GM12878 (cell line): ENCODE results near the gene LHFPL3. TPM values are rescaled to one million over a fixed set of nuclear protein-coding genes. Genes with fewer than 3 reads are reported as not detected.

Source experiments
- CHD4 ChIP-seq: fragments of 200-600 bp; sonication (generic); IDR thresholded peaks from 2 replicates; pipeline ENCODE4 v1.6.1; 2016; ENCODE audit warnings: mild to moderate bottlenecking
- CTCF ChIP-seq, 3 experiments: IDR thresholded peaks in 2 of 3; conservative IDR thresholded peaks in 1 of 3; 2 replicates each; pipeline ENCODE4 v1.5.1; 2011; ENCODE audit warnings: low read depth in 3 of 3, low read length in 3 of 3, mild to moderate bottlenecking in 3 of 3, control low read depth in 2 of 3, moderate library complexity in 2 of 3, inconsistent platforms in 1 of 3, mixed read lengths in 1 of 3; ENCODE audit not compliant: control insufficient read depth in 2 of 3, insufficient read depth in 1 of 3; ENCODE audit errors: extremely low read depth in 1 of 3
- EED ChIP-seq: sonication (generic); IDR thresholded peaks from 2 replicates; pipeline ENCODE4 v1.6.1; 2016; ENCODE audit warnings: antibody characterized with exemption, low read depth
- EGR1 ChIP-seq, 2 experiments: IDR thresholded peaks; 1 replicate in 1 of 2; 2 replicates in 1 of 2; pipeline ENCODE4 v1.6.1; 2011 to 2012; ENCODE audit warnings: low read depth in 2 of 2, low read length in 2 of 2, borderline replicate concordance in 1 of 2, mild to moderate bottlenecking in 1 of 2, moderate library complexity in 1 of 2
- ESRRA ChIP-seq: IDR thresholded peaks from 2 replicates; pipeline ENCODE4 v1.6.1; 2012; ENCODE audit warnings: mild to moderate bottlenecking, low read length, improper control_type of control experiment
- IRF3 ChIP-seq: fragments of 450-650 bp; IDR thresholded peaks from 2 replicates; pipeline ENCODE4 v1.6.1; 2014; ENCODE audit warnings: mild to moderate bottlenecking
- JUNB ChIP-seq: IDR thresholded peaks from 2 replicates; pipeline ENCODE4 v1.6.1; 2016; ENCODE audit warnings: antibody characterized with exemption, mild to moderate bottlenecking
- MYB ChIP-seq: fragments of 150-350 bp; IDR thresholded peaks from 2 replicates; pipeline ENCODE4 v1.6.1; 2014; ENCODE audit warnings: mild to moderate bottlenecking, low read depth, low read length, borderline replicate concordance
- MYC ChIP-seq: IDR thresholded peaks from 2 replicates; pipeline ENCODE4 v1.6.1; 2011; ENCODE audit warnings: mild to moderate bottlenecking, low read length, moderate library complexity, inconsistent platforms; ENCODE audit not compliant: insufficient read depth, insufficient replicate concordance, insufficient read length, severe bottlenecking
- NFYA ChIP-seq: IDR thresholded peaks from 2 replicates; pipeline ENCODE4 v1.6.1; 2011; ENCODE audit warnings: low read depth, mild to moderate bottlenecking, low read length, improper control_type of control experiment, borderline replicate concordance
- NKRF ChIP-seq: fragments of 450-650 bp; conservative IDR thresholded peaks from 2 replicates; pipeline ENCODE4 v1.6.1; 2017; ENCODE audit warnings: mild to moderate bottlenecking, moderate library complexity
- PKNOX1 ChIP-seq: fragments of 450-650 bp; IDR thresholded peaks from 2 replicates; pipeline ENCODE4 v1.6.1; 2016; ENCODE audit warnings: mild to moderate bottlenecking
- RAD51 ChIP-seq: fragments of 450-650 bp; IDR thresholded peaks from 2 replicates; pipeline ENCODE4 v1.6.1; 2016; ENCODE audit warnings: moderate library complexity, mild to moderate bottlenecking, inconsistent platforms
- RBBP5 ChIP-seq: fragments of 200-600 bp; sonication (generic); conservative IDR thresholded peaks from 2 replicates; pipeline ENCODE4 v1.6.1; 2016
- RCOR1 ChIP-seq: conservative IDR thresholded peaks from 2 replicates; pipeline ENCODE4 v1.6.1; 2012; ENCODE audit warnings: low read depth, low read length, improper control_type of control experiment
- RELA ChIP-seq: fragments of 450-650 bp; IDR thresholded peaks from 2 replicates; pipeline ENCODE4 v1.8.0; 2014; ENCODE audit warnings: borderline replicate concordance; ENCODE audit not compliant: partially characterized antibody
- RUNX3 ChIP-seq: IDR thresholded peaks from 2 replicates; pipeline ENCODE4 v1.6.1; 2012; ENCODE audit warnings: low read length, inconsistent platforms
- SIX5 ChIP-seq: IDR thresholded peaks from 2 replicates; pipeline ENCODE4 v1.6.1; 2011; ENCODE audit warnings: mild to moderate bottlenecking, low read depth, low read length, moderate library complexity; ENCODE audit not compliant: severe bottlenecking
- SMC3 ChIP-seq: IDR thresholded peaks from 2 replicates; pipeline ENCODE4 v1.6.1; 2011; ENCODE audit warnings: low read length, improper control_type of control experiment, borderline replicate concordance
- SUZ12 ChIP-seq: fragments of 200-600 bp; sonication (generic); IDR thresholded peaks from one replicate; pipeline ENCODE4 v1.6.1; 2018; ENCODE audit warnings: antibody characterized with exemption, mild to moderate bottlenecking; ENCODE audit not compliant: unreplicated experiment
- TARDBP ChIP-seq: IDR thresholded peaks from 2 replicates; pipeline ENCODE4 v1.6.1; 2016; ENCODE audit warnings: borderline replicate concordance
- YBX1 ChIP-seq: fragments of 450-650 bp; IDR thresholded peaks from 2 replicates; pipeline ENCODE4 v1.6.1; 2016; ENCODE audit warnings: antibody characterized with exemption
- YY1 ChIP-seq: IDR thresholded peaks from 2 replicates; pipeline ENCODE4 v1.6.1; 2011; ENCODE audit warnings: low read depth, mild to moderate bottlenecking, low read length
- ZBED1 ChIP-seq: IDR thresholded peaks from 2 replicates; pipeline ENCODE4 v1.6.1; 2016; ENCODE audit warnings: borderline replicate concordance
- ZNF207 ChIP-seq: fragments of 450-650 bp; IDR thresholded peaks from 2 replicates; pipeline ENCODE4 v1.6.1; 2014; ENCODE audit warnings: antibody characterized with exemption, mild to moderate bottlenecking, borderline replicate concordance
- ZNF24 ChIP-seq: fragments of 450-650 bp; IDR thresholded peaks from 2 replicates; pipeline ENCODE4 v1.6.1; 2017; ENCODE audit warnings: antibody characterized with exemption, mild to moderate bottlenecking
- polyA plus RNA-seq, 11 experiments: library from polyadenylated mRNA; depleted of rRNA in 4 of 11; unstranded in 6 of 11; stranded (reverse) in 5 of 11; fragments of >200 nt; fragmentation: Nextera tagmentation in 4 of 11; fragmentation: Illumina TruSeq in 1 of 11; extraction: Ambion mirVana in 4 of 11; extraction: Trizol in 1 of 11; gene quantifications; 1 replicate in 1 of 11; 2 replicates in 10 of 11; pipeline versions ENCODE4 v1.2.1 to v1.2.3, GENCODE V29; 2011 to 2016; ENCODE audit warnings: inconsistent platforms in 2 of 11, missing spikeins in 2 of 11, low read depth in 1 of 11
- total RNA-seq, 4 experiments: library from RNA; depleted of rRNA in 3 of 4; stranded (reverse); fragments of >200 nt in 3 of 4; fragmentation: Illumina TruSeq in 1 of 4; extraction: Trizol in 1 of 4; gene quantifications; 2 replicates each; pipeline versions ENCODE4 v1.2.1 to v1.2.3, GENCODE V29; 2013 to 2021

The LHFPL3 gene
- total and polyA plus RNA-seq, 10 of the 15 experiments (the other 5 are each of a cell fraction or from before 2014, with no cell fraction given): 0.09 TPM; not detected in 9

- TF ChIP-seq NKRF (peak; percentile 48; the same call in 1 of the 2 replicates), RAD51 (no peak), ZNF207 (no peak), ESRRA (peak; percentile 67; the same call in 1 of the 2 replicates), SUZ12 (no peak), YBX1 (no peak), EED (no peak), RUNX3 (peak; percentile 77), YY1 (peak; percentile 55; the same call in 1 of the 2 replicates), CHD4 (no peak), MYC (no peak), SIX5 (no peak), NFYA (no peak), PKNOX1 (peak; percentile 55), CTCF (IDR thresholded peaks at IDR 0.05 in 2 of 3, conservative IDR thresholded peaks at IDR 0.05 in 1 of 3; ENCODE audit: control insufficient read depth in 2 of 3, extremely low read depth in 1 of 3, insufficient read depth in 1 of 3, low read depth in 3 of 3, low read length in 3 of 3) (peak; percentile 86 to 98 (median 89); a peak in 5 of 6 replicates), JUNB (no peak), ZNF24 (0 out of 2 replicates have a peak, but pooled peaks have one; percentile 36), ZBED1 (no peak), SMC3 (peak; percentile 94), RBBP5 (no peak), IRF3 (no peak), TARDBP (no peak), RCOR1 (no peak; the same call in 1 of the 2 replicates), RELA (peak; percentile 58), MYB (no peak), EGR1 (IDR thresholded peaks at IDR 0.05; ENCODE audit: borderline replicate concordance in 1 of 2, low read depth in 2 of 2, low read length in 2 of 2) (no peak)
Observed at GRCh38 chr7:104923010-104923421, 594.6 kb downstream of the LHFPL3 start (continued).
